Activated CD4-positive, alpha-beta T cell treated with anti-CD3 and anti-CD28 coated beads, Interleukin-2, amount 50 U/mL, for 16 hours (primary cell): ENCODE measurements around the gene FJX1.

Experiments
- DNase-seq: peaks from one replicate; pipeline ENCODE4 v3.0.0-alpha.2; 2020

Gene FJX1, protein sequence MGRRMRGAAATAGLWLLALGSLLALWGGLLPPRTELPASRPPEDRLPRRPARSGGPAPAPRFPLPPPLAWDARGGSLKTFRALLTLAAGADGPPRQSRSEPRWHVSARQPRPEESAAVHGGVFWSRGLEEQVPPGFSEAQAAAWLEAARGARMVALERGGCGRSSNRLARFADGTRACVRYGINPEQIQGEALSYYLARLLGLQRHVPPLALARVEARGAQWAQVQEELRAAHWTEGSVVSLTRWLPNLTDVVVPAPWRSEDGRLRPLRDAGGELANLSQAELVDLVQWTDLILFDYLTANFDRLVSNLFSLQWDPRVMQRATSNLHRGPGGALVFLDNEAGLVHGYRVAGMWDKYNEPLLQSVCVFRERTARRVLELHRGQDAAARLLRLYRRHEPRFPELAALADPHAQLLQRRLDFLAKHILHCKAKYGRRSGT

DNA sequence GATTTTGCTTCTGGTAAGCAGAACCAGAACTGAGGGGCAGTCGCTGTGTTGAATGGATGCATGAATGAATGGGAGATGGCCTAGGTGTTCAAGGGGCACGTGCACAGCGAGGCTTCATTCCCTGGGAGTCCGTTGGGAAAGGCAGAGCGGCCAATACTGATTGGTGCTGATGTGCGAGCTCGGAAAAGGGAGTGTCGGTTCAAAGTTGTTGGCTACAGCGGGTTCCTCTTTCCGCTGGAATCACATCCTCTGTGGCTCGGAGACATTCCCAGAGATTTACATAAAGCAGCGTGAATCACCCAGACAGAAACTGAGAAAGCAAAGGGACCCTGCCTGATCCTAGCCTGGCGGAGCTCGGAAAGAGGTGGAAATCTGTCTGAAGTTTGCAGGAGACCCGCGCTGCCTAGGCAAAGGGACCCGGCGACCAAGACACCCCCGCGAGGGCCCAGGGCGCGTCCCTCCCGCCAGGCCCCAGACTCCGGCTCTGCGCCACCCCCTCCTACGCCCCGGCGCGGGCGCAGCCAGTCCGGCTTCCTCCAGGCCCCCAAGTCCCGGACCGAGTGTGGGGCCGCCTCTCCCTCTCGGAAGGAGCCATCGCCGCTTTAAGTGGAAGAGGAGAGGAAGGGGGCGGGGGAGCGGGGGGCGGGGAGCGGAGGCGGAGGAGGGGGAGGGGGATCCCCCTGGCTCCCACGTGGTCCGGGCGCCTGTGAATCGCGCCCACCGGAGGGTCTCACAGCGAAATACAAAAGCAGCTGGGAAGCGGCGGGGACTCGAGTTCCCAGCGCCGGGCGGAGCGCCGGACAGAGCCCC, at the start of gene FJX1:
FJX1 (plus strand) TSS at position 774 of the 810 bp plus-strand sequence. CDS start 177 bp downstream, outside the sequence.
- DNase-seq = peak; percentile 47

DNA sequence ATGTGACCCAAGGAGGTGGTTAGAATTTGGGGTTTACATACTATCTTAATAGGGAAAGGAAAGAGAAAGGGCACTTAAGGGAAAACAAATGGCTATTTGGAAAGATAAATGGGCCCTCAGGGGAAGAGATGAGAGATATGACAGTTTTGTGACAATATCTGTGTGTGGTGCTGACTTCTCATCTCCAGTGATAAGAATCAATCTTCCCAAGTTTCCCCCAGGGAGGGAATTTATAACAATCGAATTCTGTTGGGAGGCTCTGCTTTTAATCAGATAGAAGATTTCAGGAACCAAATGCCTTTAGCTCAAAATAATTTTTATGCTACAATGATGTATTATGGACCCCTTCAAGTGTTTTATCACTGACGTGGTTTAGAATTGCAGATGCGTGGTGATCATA, 46.6 kb upstream of the FJX1 start:
- no peak for DNase-seq

DNA sequence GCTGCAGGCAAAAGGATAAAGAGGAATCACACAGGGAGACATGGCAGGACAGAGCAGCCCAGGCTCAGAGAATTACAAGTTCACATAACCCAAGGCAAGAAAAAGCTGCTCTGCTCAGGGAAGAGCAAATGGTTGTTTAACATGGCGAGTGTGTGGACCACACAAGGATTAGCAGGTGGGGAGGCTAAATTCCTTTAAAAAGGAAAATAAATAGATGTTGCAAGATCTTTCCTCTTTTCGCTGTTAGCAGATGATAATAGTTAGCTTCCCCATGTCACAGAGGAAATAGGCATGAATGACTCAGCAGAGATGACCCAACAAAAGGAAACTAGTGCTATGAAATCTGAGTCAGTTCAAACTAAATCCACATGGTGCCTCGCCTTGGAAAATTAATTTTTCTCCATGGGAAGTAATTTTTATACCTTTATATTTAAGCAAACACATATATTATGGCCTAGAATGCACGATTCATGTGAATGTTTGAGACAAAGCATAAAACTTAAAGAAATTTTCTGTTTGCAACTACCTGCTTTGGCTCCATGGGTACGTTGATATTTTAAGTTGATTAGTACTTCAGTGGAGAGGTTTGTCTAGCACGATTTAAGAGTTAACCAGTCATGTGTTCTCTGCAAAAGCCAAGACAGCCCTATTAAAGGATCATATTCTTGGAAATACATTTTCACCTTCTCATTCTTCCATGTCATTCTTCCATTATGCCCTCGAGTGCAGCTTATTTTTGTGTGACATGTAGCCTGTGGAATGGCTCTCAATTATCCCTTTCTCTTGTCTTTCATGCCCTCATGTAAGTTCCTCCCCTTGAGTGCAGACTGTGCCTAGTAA, 38.5 kb upstream of the FJX1 start:
- no peak for DNase-seq

DNA sequence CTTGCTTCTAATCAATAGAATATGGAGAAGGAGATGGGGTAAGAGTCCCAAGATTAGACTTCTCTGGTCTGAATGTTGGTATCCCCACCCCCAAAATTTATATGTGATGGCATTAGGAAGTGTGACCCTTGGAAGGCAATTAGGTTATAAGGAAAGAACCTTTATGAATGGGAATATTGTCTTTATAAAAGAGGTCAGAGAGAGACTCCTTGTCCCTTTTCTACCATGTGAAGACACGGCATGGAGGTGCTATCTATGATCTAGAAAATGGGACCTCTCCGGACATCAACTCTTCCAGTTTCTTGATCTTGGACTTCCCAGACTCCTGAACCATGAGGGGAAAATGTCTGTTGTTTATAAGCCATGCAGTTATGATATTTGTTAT, 37.9 kb upstream of the FJX1 start:
- no peak for DNase-seq

DNA sequence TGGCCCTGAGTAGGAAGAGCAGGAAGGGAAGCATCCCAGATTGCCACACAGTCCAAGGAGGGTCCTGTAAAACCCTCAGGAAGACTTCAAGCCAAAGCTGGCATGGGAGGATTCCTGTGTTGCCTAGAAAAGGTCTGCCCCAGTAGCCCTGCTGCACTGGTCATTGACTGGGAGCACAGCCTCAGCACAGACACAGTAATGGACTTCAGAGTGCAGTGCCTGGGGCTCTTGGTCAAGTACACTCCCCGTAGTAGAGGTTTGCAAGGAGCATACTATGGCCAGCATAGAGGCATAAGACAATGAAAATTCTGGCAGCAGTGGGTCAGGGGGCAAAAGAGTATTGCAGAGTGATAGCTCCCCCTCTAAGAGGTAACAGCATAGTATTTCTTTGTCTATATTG, 36.2 kb upstream of the FJX1 start:
- no peak for DNase-seq

GRCh38 chr11:35583126-35583525, 35.1 kb upstream of the FJX1 start:
- no peak for DNase-seq

DNA sequence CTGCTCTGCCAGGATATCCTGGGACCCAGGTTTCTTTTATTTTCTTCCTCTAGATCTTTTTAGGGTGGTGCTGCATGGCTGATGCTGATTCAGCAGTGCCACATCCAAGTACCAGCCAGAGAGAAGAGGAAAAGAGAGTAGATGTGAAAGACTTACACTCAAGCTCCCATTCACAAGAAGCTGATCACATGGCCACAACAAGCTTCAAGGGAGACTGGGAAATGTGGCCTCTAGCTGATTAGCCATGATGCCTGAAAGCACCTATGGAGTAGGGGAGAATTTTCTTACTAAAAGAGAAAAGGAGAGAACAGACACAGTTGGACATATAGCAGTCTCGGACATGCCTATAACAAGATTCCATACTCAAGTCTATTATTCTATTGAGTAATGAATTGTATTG, 34.4 kb upstream of the FJX1 start:
- DNase-seq = no peak

DNA sequence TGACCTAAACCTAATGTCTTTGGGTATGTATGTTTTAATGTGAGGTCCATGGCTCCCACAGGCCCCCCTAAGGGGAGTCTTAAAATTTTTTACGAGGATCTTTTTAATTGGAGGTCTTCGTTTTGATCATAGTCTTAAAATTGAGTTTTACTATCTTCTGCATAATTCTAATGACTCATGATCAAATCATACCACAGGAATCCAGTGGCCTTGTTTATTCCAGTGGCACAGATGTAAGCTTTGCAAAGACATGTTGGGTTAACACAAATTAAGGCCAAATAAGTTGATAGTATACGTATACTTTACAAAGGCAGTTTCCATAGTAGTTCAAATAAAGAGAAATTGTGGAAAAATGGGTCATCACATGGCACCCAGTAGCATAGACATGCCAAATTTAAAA, 33.9 kb upstream of the FJX1 start:
- no peak for DNase-seq

DNA sequence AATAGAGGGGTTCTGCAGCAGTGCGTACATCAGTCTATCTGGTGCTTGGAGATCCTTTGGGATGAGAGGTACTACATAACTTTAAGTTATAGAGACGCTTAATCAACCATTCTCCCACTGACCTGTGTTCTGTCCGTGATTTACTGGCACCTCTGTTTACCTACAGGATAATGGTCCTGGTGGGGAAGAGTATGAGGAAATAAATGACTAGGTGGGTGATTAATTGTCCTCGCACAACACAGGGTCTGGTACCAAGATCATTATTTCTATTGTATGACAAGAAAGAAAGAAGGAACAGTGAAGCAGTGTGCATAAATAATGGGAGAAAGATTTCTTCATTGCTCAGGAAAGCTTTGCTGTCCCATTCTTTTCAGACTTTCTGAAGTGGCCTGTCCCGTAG, 32.8 kb upstream of the FJX1 start:
- DNase-seq = no peak

DNA sequence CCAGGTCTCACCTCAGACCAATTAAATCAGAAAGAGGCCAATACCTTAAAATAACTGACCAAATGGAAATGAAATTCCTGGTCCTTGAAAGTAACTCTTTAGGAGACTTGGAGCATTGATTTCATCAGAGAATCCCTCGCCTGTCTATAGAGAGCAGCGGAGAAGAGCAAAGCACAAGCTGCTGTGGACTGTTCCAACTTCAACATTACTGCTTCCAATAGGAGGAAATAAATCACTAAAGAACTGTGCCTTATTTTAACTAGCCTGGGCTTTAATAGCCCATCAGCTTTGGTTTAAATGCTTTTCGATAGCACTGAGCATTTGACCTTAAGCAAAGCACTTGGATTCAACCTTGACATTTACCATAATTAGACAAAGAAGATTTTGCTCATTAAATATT, 32.0 kb upstream of the FJX1 start:
- DNase-seq = no peak

GRCh38 chr11:35587972-35588371, 30.3 kb upstream of the FJX1 start:
- DNase-seq = no peak

DNA sequence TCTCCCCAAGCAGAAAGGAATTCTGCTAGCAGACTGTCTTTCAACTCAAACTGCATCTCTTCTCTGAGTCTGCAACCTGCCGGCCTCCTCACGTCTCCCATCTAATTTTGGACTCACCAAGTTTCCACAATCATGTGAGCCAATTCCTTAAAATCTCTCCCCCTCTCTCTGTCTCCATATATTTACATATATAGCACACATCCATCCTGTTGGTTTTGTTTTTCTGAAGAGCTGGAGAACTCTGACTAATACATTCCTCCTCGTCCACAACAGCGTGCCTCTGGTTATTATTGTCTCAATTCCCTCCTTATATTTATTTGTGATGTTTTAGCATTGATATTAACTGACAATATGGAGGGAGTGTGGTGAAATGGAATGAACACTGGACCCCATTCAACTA, 29.6 kb upstream of the FJX1 start:
- DNase-seq = no peak

DNA sequence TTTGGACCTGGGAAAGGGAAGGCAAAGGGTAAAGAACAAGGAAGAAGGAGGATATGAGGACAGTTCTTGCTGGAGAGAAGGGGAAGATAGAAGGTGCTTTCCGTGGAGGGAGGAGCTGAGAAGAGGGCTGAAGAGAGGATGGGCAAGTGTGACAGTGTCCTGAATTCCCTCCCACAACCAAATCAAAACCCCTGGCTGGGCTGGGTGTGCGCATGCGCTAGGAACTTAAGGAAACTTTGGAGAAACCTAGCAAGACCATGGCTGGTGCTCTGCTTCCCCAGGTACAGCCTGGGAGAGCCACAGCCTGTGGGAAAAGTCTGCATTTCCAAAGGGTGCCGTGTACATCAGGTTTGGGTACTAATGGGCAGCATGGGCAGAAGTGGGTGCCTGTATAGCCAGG, 29.0 kb upstream of the FJX1 start:
- no peak for DNase-seq

DNA sequence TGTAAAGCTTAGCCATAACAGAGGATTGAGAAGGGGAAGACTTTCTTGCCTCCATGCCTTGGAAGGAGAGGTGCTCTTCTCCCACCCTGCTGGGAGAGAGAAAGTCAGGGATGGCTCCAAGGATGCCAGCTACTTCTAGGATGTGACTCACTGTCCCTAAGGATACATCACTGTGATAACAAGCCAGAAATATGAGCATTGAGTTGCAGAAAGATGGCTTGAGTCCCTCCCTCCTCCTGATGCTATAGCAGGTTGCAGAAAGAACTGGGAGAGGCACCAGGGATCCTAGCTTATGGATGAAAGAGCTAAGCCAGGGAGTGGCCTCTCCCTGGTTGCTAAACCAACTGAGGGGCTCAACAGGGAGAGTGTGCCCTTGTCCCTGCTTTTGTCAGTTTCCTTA, 27.8 kb upstream of the FJX1 start:
- DNase-seq = no peak

- DNase-seq = no peak
Measured at GRCh38 chr11:35593143-35593542, 25.1 kb upstream of the FJX1 start.

DNA sequence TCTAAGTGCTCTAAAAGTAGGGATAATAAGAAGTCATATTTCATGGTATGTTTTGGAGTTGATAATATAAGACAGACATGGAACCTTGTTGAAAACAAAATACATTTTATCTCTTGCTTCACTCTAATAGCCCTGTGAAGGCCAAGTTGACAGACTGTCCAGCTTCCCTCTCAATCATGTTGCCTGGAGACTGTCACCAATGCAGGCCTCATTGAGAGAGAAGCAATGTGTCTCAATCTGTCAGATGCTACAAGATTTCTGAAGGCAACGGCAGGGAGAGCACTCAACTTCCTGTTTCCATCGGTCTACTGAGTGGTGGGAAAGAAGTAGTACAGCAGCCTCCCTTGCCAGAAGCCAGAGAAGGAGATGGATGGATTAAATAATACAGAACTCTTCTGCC, 23.6 kb upstream of the FJX1 start:
- no peak for DNase-seq

GRCh38 chr11:35598254-35599125, 19.8 kb upstream of the FJX1 start:
- DNase-seq = peak; percentile 34

GRCh38 chr11:35600331-35600838, 17.9 kb upstream of the FJX1 start:
- no peak for DNase-seq

DNA sequence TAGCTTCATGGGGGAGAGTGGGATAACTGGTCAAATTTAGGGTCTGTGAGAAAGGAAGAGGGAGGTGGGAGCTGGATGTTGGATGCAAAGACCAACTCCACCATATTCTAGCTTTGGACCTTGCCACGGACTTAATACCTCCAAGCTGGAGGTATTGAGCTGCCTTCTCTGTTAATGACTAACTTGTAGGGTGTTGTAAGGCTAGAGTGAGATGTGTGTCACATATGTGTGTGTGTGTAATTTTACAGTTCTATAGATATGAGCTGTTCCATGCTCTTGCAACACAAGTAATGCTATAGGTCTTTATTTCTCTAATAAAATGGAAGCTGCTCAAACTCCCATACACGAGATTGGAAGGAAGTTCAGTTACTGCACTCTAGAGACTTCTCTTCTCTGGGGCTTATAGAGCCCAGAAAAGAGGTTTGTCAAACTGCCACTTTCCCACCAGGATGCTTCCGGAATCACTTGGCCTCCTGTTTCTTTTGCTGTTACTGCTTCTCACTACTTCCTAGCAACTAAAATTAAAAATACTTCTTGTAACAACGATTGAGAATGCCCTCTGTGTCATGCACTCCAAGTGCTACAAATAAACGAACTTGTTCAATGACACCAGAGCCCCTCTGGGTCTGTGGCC, 16.0 kb upstream of the FJX1 start:
- DNase-seq = no peak

- DNase-seq = no peak
Measured at GRCh38 chr11:35602979-35603378, 15.3 kb upstream of the FJX1 start.

- no peak for DNase-seq
Measured at GRCh38 chr11:35605706-35606105, 12.6 kb upstream of the FJX1 start.

DNA sequence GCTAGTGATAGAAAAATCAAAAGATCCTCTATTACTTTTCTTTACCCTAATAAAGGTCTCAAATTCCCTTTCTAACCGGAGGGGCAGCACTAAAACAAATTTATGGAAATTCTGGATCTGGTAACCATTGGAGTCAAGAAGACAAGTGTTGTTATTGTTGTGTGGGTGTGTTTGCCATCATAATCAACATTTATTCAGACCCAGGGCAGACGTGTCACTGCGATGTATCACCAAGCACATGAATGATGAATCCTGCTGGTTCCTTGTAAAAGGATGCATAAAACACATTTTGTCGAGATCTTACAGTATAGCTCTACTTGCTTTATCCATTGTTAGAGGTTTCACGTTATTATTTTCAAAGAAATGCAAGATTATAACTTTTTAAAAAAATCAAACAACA, 12.1 kb upstream of the FJX1 start:
- no peak for DNase-seq
